HG02763 (cell line): Measurements from ENCODE around the gene AP3D1.
A peak's percentile ranks its signal among the peaks of the same experiment; 100 is the strongest.

Experiments used
- ATAC-seq: cut with Tn5 transposase; IDR thresholded peaks from one replicate; pipeline ENCODE4 v1.9.1; 2021; ENCODE audit warnings: mild to moderate bottlenecking, moderate library complexity; ENCODE audit not compliant: unreplicated experiment

The AP3D1 gene

DNA sequence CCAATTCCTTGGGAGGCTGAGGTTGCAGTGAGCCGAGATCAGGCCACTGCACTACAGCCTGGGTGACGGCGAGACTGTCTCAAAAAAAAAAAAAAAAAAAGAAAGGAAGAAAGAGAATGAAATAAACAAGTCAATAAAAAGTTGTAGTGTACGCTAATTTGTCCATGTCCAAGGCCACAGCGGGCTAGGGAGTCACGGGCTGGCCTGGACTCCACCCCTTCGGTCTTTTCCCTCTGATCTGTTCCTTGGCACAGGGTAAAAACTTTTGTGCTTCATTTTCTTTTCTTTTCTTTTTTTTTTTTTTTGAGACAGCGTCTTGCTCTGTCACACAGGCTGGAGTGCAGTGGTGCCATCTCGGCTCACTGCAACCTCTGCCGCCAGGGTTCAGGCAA is 80.9 kb downstream of the AP3D1 start:
- no peak for ATAC-seq

DNA sequence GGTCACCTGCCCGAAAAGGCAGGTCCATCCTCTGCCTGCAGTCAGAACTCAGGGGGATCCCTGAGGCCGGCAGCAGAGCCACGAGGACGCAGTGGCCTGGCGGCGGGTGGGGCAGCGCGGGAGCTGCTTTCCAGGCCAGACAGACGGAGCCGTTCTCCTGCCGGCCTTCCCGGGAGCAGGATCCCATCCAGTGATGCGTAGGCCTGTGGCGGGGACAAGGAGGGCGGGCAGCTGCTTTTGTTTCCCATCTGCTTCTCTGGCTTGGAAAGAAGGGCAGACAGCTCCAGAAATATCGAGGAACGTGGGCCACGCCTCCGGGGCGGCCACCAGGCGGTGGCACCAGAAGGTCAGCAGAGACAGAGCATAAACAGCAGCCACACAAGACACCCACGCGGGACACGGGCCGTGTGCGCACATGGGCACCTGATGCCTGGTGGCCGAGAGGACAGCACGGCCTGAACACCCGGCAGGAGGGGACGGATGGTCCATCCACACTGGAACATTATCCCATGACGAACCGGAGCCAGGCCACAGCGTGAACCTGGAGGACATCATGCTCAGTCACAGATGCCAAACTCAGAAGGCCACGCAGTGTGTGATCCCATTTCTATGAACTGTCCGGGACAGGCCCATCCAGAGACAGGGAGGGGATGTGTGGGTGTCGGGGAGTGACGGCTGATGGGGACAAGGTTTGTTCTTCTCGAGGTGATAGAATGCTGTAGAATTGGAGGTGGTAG is 86.4 kb downstream of the AP3D1 start:
- no peak for ATAC-seq

- no peak for ATAC-seq
These were observed 87.0 kb downstream of the AP3D1 start for GRCh38 chr19:2064395-2064787.

- no peak for ATAC-seq
These were observed 87.5 kb downstream of the AP3D1 start for GRCh38 chr19:2063824-2064223.

DNA sequence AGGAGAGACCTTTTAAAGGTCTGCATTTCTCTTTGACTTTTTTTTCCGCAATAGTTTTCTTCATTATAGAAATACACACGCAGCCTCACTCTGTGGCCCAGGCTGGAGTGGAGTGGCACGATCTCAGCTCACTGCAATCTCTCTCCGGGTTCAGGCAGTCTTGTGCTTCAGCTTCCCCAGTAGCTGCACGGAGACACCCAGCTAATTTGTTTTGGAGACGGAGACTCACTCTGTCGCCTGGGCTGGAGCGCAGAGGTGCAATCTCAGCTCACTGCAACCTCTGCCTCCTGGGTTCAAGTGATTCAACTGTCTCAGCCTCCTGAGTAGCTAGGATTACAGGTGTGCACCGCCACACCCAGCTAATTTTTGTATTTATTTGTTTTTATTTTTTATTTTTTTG is 88.6 kb downstream of the AP3D1 start:
- ATAC-seq = no peak

DNA sequence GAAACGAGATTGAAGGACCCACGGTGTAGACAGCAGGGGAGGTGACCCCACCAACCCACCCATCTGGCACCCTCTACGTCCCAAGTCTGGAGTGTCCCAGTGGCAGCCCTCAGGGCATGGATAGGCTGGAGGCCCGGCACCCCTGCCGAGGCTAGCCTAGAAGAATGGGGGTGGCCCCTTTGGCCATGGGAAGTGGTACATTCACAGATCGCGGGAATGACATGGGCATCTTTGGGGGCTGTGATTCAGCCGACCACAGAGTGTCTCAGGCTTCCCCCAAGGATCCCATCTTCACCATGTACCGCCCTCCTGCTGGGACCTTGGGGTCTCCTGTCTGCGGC is 89.0 kb downstream of the AP3D1 start:
- ATAC-seq = no peak

GRCh38 chr19:2061495-2062388 is 89.6 kb downstream of the AP3D1 start:
- ATAC-seq = peak; percentile 78

DNA sequence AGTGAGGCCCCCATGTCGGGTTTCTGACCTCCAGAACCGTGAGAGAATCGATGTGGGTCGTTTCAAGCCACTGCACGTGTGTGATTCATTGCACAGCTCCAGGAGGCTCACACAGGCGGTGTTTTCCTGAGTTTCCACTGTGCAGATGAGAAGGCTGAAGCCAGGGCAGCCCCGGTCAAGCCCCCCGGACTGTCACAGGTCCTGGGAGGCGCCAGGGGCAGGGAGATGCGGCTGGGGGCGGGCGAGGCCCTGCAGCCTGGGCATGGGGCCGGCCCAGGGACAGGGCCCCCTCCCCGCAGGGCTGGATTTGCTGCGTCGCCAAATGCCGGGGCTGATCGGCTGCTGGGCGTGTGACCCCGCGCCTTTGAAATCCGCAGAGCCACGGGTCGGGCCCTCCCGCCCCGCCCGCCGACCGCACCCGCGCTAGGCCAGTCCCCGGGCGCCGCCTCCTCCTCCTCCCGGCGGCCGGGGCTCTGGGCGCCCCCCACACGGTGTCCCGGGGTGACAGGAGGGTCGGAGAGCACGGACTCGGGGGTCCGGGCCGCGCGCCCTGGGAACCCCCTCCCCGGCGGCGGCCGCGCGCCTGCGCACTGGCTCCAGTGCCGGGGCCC is 90.4 kb downstream of the AP3D1 start:
- no peak for ATAC-seq

DNA sequence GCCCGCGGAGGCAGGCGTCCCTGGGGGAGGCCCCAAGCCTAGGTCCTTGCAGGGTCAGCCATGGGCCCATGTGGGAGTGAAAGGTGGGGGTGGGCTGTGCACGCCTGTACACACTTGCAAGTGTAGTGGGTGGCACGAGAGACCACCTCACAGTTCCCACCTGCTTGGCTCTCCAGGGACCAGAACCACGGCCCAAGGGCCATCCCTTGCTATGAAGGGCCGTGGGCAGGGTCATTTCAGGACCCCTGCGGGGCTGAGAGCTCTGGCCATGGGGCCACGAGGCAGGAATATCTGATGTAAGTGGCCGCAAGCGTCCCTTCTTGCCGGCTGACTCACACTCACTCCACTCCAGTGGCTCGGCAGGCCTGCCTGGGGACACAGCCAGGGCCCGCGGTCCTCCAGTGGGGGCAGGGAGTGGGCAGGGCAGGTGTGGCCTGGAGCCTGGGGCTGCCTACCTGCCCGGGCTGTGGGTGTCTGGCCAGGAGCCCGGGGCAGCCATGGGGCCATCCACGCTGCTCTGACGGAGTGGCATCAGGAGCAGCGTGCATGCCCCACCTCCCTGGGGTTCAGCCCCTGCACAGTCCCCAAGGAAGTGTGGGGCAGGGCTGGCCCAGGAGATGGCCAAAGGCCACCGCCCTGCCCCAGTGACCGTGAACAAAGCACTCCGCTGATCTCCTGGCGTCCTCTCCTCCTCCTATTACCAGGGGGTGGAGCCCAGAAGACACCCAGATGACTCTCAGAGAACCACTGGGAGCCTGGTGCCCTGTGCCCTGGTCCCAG is 91.8 kb downstream of the AP3D1 start:
- no peak for ATAC-seq

DNA sequence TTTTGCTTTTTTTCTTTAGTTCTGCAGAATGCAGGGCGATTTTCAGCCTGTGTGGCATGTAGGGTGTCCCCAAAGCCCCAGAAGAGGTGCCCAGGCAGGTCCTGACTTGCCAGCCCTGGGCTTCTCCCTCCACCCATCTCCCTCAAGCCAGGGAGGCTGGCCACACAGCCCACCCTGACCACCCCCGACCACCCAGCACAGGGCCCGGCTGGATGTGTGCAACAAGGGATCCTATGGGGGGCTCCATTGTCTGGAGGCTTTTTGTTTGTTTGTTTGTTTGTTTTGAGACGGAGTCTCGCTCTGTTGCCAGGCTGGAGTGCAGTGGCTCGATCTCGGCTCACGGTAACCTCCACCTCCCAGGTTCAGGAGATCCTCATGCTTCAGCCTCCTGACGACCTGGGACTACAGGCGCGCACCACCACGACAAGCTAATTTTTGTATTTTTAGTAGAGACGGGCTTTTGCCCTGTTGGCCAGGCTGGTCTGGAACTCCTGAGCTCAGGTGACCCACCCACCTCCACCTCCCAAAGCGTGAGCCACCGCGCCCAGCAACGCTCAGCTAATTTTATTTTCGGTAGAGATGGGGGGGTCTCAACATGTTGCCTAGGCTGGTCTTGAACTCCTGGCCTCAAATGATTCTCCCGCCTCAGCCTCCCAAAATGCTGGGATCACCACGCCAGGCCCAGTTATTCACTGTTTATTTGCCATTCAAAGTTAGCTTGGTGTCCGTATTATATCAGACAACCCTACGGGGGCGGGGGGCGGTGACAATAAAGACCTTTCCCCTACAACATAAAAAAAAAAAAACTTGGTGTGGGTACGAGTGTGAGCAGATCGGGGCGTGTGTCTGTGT is 92.6 kb downstream of the AP3D1 start:
- ATAC-seq = no peak

DNA sequence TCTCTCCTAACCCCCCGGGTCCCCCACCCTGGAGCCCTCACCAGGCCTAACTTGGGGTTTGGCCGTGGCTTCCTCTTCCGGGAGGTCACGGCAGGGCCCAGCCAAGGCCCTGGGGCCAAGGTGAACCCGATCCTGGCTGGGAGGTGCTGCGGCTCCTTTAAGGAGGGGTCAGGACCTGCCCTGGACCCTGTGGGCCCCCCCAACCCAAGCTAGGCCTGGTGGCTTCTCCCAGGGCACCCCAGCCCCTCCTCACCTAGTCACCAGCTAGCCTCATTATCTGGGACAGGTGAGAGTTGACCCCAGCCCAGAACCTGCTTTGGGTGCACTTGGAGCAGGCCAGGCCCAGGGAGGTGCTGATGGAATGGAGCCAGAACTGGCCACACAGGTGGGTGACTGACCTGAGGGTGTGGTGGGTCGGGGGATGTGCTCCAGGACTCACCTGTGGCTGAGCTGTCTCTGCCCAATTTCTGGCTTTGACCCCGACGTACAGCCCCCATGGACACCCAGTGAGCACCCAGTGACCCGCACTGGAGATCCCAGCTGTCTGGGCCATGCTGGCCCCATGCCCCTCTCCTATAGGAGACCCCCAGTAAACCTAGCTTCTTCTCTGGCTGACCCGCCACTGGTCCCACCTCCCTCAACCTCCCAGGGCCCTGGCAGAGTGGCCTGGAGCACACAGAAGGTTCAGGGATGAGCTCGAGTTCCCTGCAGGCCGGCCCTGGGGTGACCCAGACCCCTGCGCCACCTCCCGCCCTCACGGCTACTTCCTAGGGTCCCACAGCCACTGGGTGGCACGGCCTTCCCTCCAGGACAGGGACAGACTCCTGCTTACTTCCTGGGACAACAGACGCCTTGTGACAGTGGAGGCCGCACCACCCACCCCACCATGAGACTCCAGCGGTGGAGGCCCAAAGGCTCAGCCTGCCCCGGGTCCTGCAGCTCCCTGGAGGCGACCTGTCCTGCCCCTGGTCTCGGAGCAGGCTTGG is 93.6 kb downstream of the AP3D1 start:
- ATAC-seq = no peak

DNA sequence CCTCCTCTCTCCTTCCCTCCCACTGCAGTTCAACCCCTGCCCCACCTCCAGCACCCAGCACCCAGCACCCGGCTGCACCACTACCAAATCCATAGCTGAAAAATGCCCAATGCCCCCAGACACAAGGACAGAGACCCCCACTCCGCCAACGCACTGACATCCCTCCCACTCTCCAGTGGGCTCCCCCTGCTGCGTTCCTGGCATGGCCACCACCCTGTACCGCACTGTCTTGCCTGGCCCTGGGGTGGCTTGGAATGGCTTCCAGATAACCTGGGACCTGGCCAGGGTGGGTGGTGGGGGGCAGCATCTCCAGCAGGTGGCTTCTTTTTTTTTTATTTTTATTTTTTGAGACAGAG is 94.6 kb downstream of the AP3D1 start:
- no peak for ATAC-seq

DNA sequence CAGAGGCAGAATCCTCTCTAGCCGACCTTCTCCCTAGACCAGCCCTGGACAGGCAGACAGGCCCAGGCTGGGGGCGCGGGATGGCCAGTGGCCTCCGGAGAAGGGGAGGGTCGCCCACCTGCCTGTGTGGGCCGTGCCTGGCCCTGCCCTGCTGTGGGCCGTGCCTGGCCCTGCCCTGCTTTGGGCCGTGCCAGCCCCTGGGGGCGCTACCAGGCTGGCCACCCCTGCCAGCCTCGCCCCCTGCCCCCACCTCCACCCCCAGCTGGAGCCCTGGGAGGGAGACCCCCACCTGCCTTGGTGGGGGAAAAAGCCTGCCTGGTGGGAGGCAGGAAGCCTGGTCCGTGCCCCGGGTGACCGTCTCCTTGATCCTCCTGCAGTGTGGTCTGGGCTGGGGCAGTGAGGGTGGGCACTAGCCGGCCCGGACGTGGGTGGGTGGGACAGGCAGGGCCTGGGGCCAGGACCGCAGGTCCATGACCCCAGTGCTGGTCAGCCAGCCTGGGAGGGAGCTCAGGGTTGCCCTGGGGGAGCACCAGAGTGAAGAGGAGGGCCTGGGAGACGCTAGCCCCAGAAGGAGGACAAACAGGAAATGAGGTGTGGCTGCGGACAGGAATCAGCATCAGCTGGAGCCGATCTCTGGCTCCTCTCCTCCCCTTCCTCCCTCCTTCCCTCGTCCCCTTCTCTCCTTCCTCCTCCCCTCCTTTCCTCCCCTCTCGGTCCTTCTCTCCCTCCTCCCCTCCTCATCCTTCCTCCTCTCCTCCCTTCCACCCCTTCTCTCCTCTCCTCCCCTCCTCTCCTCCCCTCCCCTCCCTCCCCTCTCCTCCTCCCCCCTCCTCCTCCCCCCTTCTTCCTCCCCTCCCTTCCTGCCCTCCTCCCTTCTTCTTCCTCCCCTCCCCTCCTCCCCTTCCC is 95.2 kb downstream of the AP3D1 start:
- ATAC-seq = no peak

DNA sequence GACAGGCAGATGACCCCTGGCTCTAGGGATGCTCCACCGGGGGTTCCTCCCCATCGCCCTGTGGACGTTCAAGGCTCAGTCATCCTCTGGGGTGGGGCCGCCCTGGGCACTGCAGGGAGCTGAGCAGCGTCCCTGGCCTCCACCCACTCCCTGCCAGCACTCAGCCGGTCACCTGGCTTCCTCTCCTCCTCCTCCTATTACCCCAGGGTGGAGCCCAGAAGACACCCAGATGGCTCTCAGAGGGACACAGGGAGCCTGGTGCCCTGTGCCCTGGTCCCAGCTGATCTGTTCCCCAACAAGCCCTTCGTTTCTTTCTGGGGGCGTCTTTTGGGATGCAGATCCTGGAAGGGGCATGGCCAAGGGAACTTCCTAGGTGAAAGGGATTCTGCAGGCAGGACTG is 96.6 kb downstream of the AP3D1 start:
- ATAC-seq = no peak

DNA sequence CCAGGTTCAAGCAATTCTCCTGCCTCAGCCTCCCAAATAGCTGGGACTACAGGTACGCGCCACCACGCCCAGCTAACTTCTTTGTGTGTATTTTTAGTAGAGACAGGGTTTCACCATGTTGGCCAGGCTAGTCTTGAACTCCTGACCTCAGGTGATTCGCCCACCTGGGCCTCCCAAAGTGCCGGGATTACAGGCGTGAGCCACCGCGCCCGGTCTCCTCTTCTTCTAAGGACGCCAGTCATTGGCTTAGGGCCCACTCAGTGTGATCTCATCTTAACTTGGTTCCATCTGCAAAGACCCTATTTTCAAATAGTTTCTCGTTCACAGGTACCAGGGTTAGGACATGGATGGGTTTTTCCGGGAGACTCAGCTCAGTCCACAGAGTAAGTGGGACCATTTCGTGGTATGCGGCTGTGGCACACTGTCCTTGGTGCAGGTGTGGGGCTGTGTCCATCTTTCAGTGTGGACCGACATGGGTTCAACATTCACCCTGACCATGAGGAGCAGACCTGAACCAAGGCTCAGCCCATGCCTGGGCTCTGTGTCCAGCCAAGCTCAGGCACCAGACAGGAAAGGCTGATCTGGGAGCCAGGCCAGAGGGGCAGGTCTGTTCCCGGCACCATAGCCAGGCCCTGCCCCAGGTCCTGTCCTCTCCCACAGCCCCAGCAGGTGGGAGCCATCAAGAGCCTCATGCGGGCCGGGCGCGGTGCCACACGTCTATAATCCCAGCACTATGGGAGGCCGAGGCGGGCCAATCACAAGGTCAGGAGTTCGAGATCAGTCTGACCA is 97.6 kb downstream of the AP3D1 start:
- no peak for ATAC-seq

GRCh38 chr19:2051773-2052704 is 99.3 kb downstream of the AP3D1 start:
- ATAC-seq = no peak
